Fibroblast of lung (primary cell): Measurements from ENCODE around the gene RHBDD1.

Experiments
- EZH2 ChIP-seq: IDR thresholded peaks from 2 replicates; pipeline ENCODE4 v1.5.1; 2012; ENCODE audit warnings: low read length, control low read depth, mild to moderate bottlenecking; ENCODE audit errors: missing control alignments
- TF ChIP-seq, protein P1 (sequence below), 2 donors: IDR thresholded peaks in 1 of 2; conservative IDR thresholded peaks in 1 of 2; 1 replicate in 1 of 2; 2 replicates in 1 of 2; pipeline ENCODE4 v1.5.1; 2011 to 2012; ENCODE audit warnings: low read length in 2 of 2, control low read depth in 1 of 2, inconsistent platforms in 1 of 2, low read depth in 1 of 2, mild to moderate bottlenecking in 1 of 2

- TF ChIP-seq, protein P1, sequence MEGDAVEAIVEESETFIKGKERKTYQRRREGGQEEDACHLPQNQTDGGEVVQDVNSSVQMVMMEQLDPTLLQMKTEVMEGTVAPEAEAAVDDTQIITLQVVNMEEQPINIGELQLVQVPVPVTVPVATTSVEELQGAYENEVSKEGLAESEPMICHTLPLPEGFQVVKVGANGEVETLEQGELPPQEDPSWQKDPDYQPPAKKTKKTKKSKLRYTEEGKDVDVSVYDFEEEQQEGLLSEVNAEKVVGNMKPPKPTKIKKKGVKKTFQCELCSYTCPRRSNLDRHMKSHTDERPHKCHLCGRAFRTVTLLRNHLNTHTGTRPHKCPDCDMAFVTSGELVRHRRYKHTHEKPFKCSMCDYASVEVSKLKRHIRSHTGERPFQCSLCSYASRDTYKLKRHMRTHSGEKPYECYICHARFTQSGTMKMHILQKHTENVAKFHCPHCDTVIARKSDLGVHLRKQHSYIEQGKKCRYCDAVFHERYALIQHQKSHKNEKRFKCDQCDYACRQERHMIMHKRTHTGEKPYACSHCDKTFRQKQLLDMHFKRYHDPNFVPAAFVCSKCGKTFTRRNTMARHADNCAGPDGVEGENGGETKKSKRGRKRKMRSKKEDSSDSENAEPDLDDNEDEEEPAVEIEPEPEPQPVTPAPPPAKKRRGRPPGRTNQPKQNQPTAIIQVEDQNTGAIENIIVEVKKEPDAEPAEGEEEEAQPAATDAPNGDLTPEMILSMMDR (conservative IDR thresholded peaks at IDR 0.05 in 1 of 2, IDR thresholded peaks at IDR 0.05 in 1 of 2; ENCODE audit: low read depth in 1 of 2, low read length in 2 of 2), result no peak
- TF ChIP-seq EZH2, result no peak
Observed at GRCh38 chr2:226888971-226889370, 53.1 kb downstream of the RHBDD1 start.
